ENCODE data around the gene COX6A2.

Gene COX6A2

GRCh38 chr16:31428279-31428597 lies at the start of gene COX6A2:
Gene COX6A2, minus strand, starts transcription at chr16:31428360. Its CDS starts 35 bp downstream, at chr16:31428325.
- no peak for DNase-seq

DNA sequence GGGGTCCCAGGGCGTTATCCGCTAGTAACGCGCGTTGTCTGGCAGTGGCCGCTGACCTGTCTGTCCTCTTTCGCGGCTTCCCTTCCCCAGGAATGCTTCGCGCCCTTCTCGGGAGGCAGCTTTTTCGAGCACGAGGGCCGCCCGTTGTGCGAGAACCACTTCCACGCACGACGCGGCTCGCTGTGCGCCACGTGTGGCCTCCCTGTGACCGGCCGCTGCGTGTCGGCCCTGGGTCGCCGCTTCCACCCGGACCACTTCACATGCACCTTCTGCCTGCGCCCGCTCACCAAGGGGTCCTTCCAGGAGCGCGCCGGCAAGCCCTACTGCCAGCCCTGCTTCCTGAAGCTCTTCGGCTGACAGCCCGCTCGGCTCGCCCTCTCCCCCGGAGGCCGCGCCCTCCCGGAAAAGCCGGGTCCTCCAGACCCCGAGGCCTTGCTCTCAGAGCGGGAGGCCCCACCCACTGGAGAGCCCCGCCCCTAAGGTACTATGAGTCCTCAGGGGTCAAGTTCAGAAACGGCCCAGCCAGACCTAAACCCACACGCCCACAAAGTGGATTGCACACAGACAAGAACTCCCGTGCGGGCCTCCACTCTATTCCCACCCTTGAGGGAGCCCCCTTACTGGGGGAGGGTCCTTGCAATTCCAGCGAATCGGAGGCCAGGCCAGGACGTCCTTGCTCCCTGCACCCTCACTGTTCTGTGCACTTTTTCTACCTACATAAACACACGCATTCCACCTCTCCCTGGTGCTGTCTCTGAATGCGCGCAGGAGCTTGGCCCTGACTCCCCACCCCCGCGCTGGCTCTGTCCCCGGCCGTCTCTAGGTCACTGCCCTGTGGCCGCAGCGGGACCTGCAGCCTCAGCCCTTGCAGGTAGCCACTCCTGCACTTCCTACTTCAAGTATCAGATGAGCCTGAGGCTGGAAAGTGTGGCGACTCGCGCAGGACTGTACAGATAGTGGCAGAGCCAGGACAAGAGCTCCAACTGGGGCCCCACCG lies 49.4 kb upstream of the COX6A2 start:
- DNase-seq: no peak

- DNase-seq: no peak
These were observed 48.4 kb upstream of the COX6A2 start for GRCh38 chr16:31476303-31477219.

GRCh38 chr16:31475946-31476302 lies 47.8 kb upstream of the COX6A2 start:
- DNase-seq: no peak

DNA sequence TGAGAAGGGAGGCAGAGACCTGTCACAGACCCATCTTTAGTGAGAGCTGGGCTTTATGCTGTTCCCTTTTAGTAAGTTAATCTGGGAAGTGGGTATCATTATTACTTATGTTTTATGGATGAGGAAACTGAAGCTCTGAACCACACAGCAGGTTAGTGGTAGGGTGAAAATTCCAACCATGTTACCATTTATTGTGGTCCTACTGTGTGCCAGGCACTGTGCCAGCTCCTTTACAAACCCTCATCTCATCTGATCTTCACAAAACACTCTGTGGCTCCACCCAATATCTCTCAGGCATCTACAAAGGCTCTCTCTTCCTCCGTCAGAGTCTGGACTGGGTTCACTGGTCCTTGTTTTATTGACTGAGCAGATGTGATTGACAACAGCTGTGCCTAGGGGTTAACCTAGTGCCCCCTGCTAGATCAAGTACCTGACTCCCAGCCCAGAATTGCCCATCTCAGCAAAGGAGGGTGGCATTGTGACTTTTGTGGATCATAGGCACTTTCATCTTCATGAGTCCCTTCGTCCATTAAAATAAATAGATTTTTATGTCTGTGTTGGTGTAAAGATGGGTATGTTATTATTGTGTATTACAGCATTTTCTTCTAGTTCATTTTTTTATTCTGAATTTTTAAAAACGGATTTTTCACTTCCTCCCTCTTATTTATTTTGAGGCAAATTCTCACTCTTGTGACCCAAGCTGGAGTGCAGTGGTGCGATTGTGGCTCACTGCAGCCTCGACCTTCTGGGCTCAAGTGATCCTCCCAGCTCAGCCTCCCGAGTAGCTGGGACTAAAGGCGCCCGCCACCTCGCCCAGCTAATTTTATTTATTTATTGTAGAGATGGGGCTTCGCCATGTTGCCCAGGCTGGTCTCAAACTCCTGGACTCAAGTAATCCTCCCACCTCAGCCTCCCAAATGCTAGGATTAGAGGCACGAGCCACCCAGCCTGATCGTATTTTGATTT lies 46.9 kb upstream of the COX6A2 start:
- no peak for DNase-seq

- no peak for DNase-seq
These were observed 46.1 kb upstream of the COX6A2 start for GRCh38 chr16:31474173-31474714.

DNA sequence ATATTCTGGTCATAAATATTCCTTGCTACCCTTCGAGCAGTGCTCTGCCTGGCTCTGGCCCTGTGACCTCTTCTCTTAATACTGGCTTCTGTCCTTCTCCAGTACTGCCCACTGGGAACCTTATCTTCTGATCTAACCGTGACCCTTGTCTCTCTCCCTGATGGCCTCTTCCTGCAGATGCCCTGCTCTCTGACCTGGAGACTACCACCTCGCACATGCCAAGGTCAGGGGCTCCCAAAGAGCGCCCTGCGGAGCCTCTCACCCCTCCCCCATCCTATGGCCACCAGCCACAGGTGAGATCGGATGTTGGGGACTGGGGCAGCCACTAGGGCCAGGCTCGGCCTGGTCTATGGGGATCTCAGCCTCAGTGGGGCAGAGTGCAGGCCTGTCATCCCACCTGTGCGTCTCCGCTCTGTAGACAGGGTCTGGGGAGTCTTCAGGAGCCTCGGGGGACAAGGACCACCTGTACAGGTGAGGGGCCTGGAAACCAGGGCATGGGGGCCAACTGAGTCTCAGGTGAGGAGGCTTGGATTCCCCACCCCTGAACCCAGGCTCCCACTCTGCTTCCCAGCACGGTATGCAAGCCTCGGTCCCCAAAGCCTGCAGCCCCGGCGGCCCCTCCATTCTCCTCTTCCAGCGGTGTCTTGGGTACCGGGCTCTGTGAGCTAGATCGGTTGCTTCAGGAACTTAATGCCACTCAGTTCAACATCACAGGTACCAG lies 45.3 kb upstream of the COX6A2 start:
- DNase-seq: no peak

GRCh38 chr16:31472709-31473203 lies 44.6 kb upstream of the COX6A2 start:
- DNase-seq: peak; percentile 98

- no peak for DNase-seq
These were observed 43.9 kb upstream of the COX6A2 start, which contains the start of gene TGFB1I1 for GRCh38 chr16:31471875-31472708. Gene TGFB1I1, plus strand, starts transcription at chr16:31472152. Its CDS starts 37 bp downstream, at chr16:31472189.

GRCh38 chr16:31471241-31471874 lies 43.2 kb upstream of the COX6A2 start:
- no peak for DNase-seq

DNA sequence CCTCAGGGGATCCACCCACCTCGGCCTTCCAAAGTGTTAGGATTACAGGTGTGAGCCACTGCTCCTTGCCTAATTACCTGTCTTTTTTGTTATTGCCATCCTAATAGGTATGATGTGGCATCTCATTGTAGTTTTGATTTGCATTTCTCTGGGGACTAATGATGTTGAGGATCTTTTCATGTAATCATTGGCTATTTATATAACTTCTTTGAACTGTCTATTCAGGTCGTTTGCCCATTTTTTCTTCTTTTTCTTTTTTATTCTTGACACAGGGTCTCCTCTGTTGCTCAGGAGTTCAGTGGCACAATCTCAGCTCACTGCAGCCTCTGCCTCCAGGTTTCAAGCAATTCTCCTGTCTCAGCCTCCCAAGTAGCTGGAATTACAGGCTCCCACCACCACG lies 42.5 kb upstream of the COX6A2 start:
- DNase-seq: no peak

GRCh38 chr16:31467858-31468257 lies 39.7 kb upstream of the COX6A2 start:
- no peak for DNase-seq

- no peak for DNase-seq
These were observed 39.1 kb upstream of the COX6A2 start for GRCh38 chr16:31467151-31467773.

DNA sequence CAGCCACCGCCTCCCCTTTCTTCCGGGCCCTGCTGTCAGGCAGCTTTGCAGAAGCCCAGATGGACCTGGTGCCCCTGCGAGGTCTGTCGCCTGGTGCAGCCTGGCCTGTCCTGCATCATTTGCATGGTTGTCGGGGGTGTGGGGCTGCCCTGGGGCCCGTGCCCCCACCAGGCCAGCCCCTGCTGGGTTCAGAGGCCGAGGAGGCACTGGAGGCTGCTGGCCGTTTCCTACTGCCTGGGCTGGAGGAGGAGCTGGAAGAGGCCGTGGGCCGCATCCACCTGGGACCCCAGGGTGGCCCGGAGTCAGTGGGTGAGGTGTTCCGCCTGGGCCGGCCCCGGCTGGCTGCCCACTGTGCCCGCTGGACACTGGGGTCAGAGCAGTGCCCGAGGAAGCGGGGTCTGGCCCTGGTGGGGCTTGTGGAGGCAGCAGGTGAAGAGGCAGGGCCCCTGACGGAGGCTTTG lies 38.3 kb upstream of the COX6A2 start:
- DNase-seq: no peak

- no peak for DNase-seq
These were observed 37.7 kb upstream of the COX6A2 start for GRCh38 chr16:31465788-31466370.

- no peak for DNase-seq
These were observed 36.7 kb upstream of the COX6A2 start for GRCh38 chr16:31464781-31465260.

DNA sequence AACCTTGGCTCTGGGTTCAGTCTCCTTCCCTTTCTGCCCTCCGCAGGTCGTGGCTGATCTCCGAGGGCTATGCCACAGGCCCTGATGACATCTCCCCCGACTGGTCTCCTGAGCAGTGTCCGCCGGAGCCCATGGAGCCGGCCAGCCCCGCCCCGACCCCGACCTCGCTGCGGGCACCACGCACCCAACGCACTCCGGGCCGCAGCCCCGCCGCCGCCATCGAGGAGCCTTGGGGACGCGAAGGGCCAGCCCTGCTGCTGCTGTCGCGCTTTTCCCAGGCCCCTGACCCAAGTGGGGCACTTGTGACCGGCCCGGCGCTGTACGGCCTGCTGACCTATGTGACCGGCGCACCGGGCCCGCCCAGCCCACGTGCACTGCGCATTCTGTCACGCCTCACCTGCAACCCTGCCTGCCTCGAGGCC lies 36.2 kb upstream of the COX6A2 start:
- DNase-seq: no peak

All from NCI-H1436 (cell line).